H1 (cell line): ENCODE results near the gene ALDH3B1. TPM values are rescaled to one million over a fixed set of nuclear protein-coding genes. Genes with fewer than 3 reads are reported as not detected.

Experiments
- CTCF ChIA-PET: fragments of 300-600 bp; sonication (Branson Sonifier 250); formaldehyde crosslinking; loops from one replicate; lab custom pipeline; 2021; ENCODE audit not compliant: partially characterized antibody; lab: Charles Lee
- POLR2A ChIA-PET: fragments of 300-600 bp; sonication (Branson Sonifier 250); formaldehyde crosslinking; loops from one replicate; lab custom pipeline; 2021; ENCODE audit warnings: inconsistent platforms; ENCODE audit not compliant: partially characterized antibody; lab: Charles Lee
- DNase-seq, 2 experiments: peaks; one replicate each; pipeline versions ENCODE4 v3.0.0 to v3.0.0-alpha.2; 2010 to 2022; ENCODE audit warnings: low spot score in 2 of 2, low read depth in 1 of 2, mixed read lengths in 1 of 2
- FAIRE-seq: peaks from 2 replicates; lab custom pipeline; 2011; peaks lifted over from hg19 to GRCh38; lab: Jason Lieb, UNC
- H2AFZ ChIP-seq: 2 replicates; pipeline ENCODE4 v1.8.1; 2012; ENCODE audit warnings: low read length, inconsistent platforms
- H2AK5ac ChIP-seq: 2 replicates; pipeline ENCODE4 v1.6.1; 2013; ENCODE audit warnings: low read depth, low read length
- H2BK120ac ChIP-seq: replicated peaks from 2 replicates; pipeline ENCODE3; 2013; ENCODE audit warnings: low read depth, low read length, inconsistent platforms
- H2BK12ac ChIP-seq: 2 replicates; pipeline ENCODE4 v1.6.1; 2013; ENCODE audit warnings: low read depth, low read length
- H2BK15ac ChIP-seq: 2 replicates; pipeline ENCODE4 v1.6.1; 2013; ENCODE audit warnings: low read length
- H2BK20ac ChIP-seq: 2 replicates; pipeline ENCODE4 v1.6.1; 2013; ENCODE audit warnings: low read length
- H2BK5ac ChIP-seq: 2 replicates; pipeline ENCODE4 v1.6.1; 2013; ENCODE audit warnings: low read depth, low read length
- H3K14ac ChIP-seq: 2 replicates; pipeline ENCODE4 v1.6.1; 2013; ENCODE audit warnings: inconsistent platforms; ENCODE audit not compliant: insufficient read length
- H3K18ac ChIP-seq: 2 replicates; pipeline ENCODE4 v1.6.1; 2013; ENCODE audit warnings: low read length; ENCODE audit errors: extremely low read depth
- H3K23ac ChIP-seq: 2 replicates; pipeline ENCODE4 v1.6.1; 2013; ENCODE audit warnings: inconsistent platforms; ENCODE audit not compliant: insufficient read length
- H3K23me2 ChIP-seq: 2 replicates; pipeline ENCODE4 v1.6.1; 2013; ENCODE audit warnings: low read depth, low read length
- H3K27ac ChIP-seq: 2 replicates; pipeline ENCODE4 v1.6.1; 2011; ENCODE audit warnings: low read depth, low read length, inconsistent platforms
- H3K27me3 ChIP-seq, 4 experiments: replicated peaks in 1 of 4; 1 replicate in 1 of 4; 2 replicates in 3 of 4; pipeline versions ENCODE4 v1.6.1 to v1.8.1; 2011 to 2013; ENCODE audit warnings: low read length in 3 of 4, mild to moderate bottlenecking in 3 of 4, inconsistent platforms in 2 of 4, mixed read lengths in 2 of 4, moderate library complexity in 1 of 4; ENCODE audit not compliant: control insufficient read depth in 3 of 4, insufficient read depth in 3 of 4; ENCODE audit errors: extremely low read depth in 1 of 4
- H3K36me3 ChIP-seq, 4 experiments: 2 replicates each; pipeline versions ENCODE4 v1.6.1 to v1.8.1; 2011 to 2013; ENCODE audit warnings: mild to moderate bottlenecking in 4 of 4, low read length in 3 of 4, moderate library complexity in 2 of 4, control low read depth in 1 of 4, inconsistent platforms in 1 of 4; ENCODE audit not compliant: insufficient read depth in 4 of 4, control insufficient read depth in 2 of 4
- H3K4ac ChIP-seq: replicated peaks from 2 replicates; pipeline ENCODE3; 2013; ENCODE audit warnings: low read length, low read depth, mixed read lengths, inconsistent platforms; ENCODE audit not compliant: insufficient read length
- H3K4me1 ChIP-seq, 4 experiments: replicated peaks in 1 of 4; 1 replicate in 1 of 4; 2 replicates in 3 of 4; pipeline versions ENCODE4 v1.6.1 to v1.8.1; 2011 to 2013; ENCODE audit warnings: low read length in 3 of 4, inconsistent platforms in 2 of 4, mixed read lengths in 1 of 4; ENCODE audit not compliant: insufficient read depth in 4 of 4, control insufficient read depth in 3 of 4
- H3K4me2 ChIP-seq, 2 experiments: 2 replicates each; pipeline versions ENCODE4 v1.6.1 to v1.8.1; 2011 to 2013; ENCODE audit warnings: low read depth in 2 of 2, low read length in 2 of 2, control low read depth in 1 of 2, inconsistent platforms in 1 of 2, mild to moderate bottlenecking in 1 of 2; ENCODE audit not compliant: insufficient read depth in 1 of 2
- H3K4me3 ChIP-seq, 4 experiments: fragments of 200-600, 300-600 bp in 1 of 4; sonication (generic), shearing (Covaris generic), sonication (Bioruptor Twin) in 1 of 4; 2 replicates each; pipeline versions ENCODE4 v1.5.1 to v1.8.1; 2011 to 2016; ENCODE audit warnings: low read length in 4 of 4, low read depth in 3 of 4, control low read depth in 2 of 4, inconsistent platforms in 2 of 4, mild to moderate bottlenecking in 2 of 4, mixed read lengths in 1 of 4, moderate library complexity in 1 of 4; ENCODE audit not compliant: insufficient read depth in 2 of 4; ENCODE audit errors: extremely low read depth in 1 of 4
- H3K56ac ChIP-seq: replicated peaks from 2 replicates; pipeline ENCODE3; 2013; ENCODE audit warnings: low read depth, mild to moderate bottlenecking, mixed read lengths, low read length, inconsistent platforms; ENCODE audit not compliant: insufficient read length
- H3K79me1 ChIP-seq: 2 replicates; pipeline ENCODE4 v1.6.1; 2013; ENCODE audit warnings: low read depth, low read length, control low read depth
- H3K79me2 ChIP-seq, 2 experiments: 2 replicates each; pipeline versions ENCODE4 v1.6.1 to v1.8.1; 2012 to 2013; ENCODE audit warnings: low read length in 2 of 2, mild to moderate bottlenecking in 2 of 2, inconsistent platforms in 1 of 2; ENCODE audit not compliant: insufficient read depth in 2 of 2, control insufficient read depth in 1 of 2
- H3K9ac ChIP-seq, 4 experiments: replicated peaks in 1 of 4; 1 replicate in 1 of 4; 2 replicates in 3 of 4; pipeline versions ENCODE4 v1.6.1 to v1.8.1; 2011 to 2013; ENCODE audit warnings: low read depth in 3 of 4, low read length in 3 of 4, control low read depth in 2 of 4, mild to moderate bottlenecking in 2 of 4, moderate library complexity in 2 of 4, inconsistent platforms in 1 of 4; ENCODE audit errors: extremely low read depth in 1 of 4
- H3K9me3 ChIP-seq, 2 experiments: 2 replicates each; pipeline versions ENCODE4 v1.6.1 to v1.8.1; 2012 to 2013; ENCODE audit warnings: mild to moderate bottlenecking in 2 of 2, moderate library complexity in 2 of 2, control low read depth in 1 of 2, inconsistent platforms in 1 of 2, low read depth in 1 of 2, low read length in 1 of 2, mixed read lengths in 1 of 2; ENCODE audit not compliant: insufficient read depth in 2 of 2
- H4K20me1 ChIP-seq, 2 experiments: replicated peaks in 1 of 2; 2 replicates each; pipeline versions ENCODE3 to v1.8.1; 2011 to 2013; ENCODE audit warnings: inconsistent platforms in 2 of 2, low read length in 2 of 2, mild to moderate bottlenecking in 1 of 2; ENCODE audit not compliant: insufficient read depth in 2 of 2, control insufficient read depth in 1 of 2
- H4K5ac ChIP-seq: 2 replicates; pipeline ENCODE4 v1.6.1; 2013; ENCODE audit warnings: low read length, low read depth, mixed read lengths, inconsistent platforms; ENCODE audit not compliant: insufficient read length
- H4K8ac ChIP-seq: 2 replicates; pipeline ENCODE4 v1.8.0; 2013; ENCODE audit warnings: mild to moderate bottlenecking, moderate library complexity, low read length, inconsistent platforms; ENCODE audit not compliant: insufficient read depth; ENCODE audit errors: extremely low read depth
- H4K91ac ChIP-seq: replicated peaks from 2 replicates; pipeline ENCODE3; 2013; ENCODE audit warnings: low read length, mixed read lengths, inconsistent platforms; ENCODE audit not compliant: insufficient read length
- CEBPB ChIP-seq: IDR thresholded peaks from 2 replicates; pipeline ENCODE4 v1.6.1; 2012; ENCODE audit warnings: low read depth, low read length
- EP300 ChIP-seq, 2 experiments: IDR thresholded peaks; 1 replicate in 1 of 2; 2 replicates in 1 of 2; pipeline ENCODE4 v1.6.1; 2011 to 2012; ENCODE audit warnings: low read depth in 2 of 2, low read length in 2 of 2, mild to moderate bottlenecking in 2 of 2, borderline replicate concordance in 1 of 2, inconsistent platforms in 1 of 2, moderate library complexity in 1 of 2
- GTF2F1 ChIP-seq: IDR thresholded peaks from 2 replicates; pipeline ENCODE4 v1.6.1; 2012; ENCODE audit warnings: low read depth, low read length, improper control_type of control experiment, borderline replicate concordance
- KDM5A ChIP-seq: fragments of 200-600 bp; IDR thresholded peaks from 2 replicates; pipeline ENCODE4 v1.7.1; 2012; ENCODE audit warnings: mild to moderate bottlenecking, low read length, inconsistent platforms, mixed read lengths
- NRF1 ChIP-seq: IDR thresholded peaks from 2 replicates; pipeline ENCODE4 v1.6.1; 2011; ENCODE audit warnings: mild to moderate bottlenecking, low read depth, low read length, improper control_type of control experiment
- POU5F1 ChIP-seq: IDR thresholded peaks from 2 replicates; pipeline ENCODE4 v1.6.1; 2011; ENCODE audit warnings: low read depth, mild to moderate bottlenecking, low read length, moderate library complexity
- RAD21 ChIP-seq, 2 experiments: IDR thresholded peaks in 1 of 2; conservative IDR thresholded peaks in 1 of 2; 2 replicates each; pipeline ENCODE4 v1.6.1; 2011; ENCODE audit warnings: low read depth in 2 of 2, low read length in 2 of 2, improper control_type of control experiment in 1 of 2, inconsistent platforms in 1 of 2, mild to moderate bottlenecking in 1 of 2, moderate library complexity in 1 of 2
- TCF12 ChIP-seq: IDR thresholded peaks from 2 replicates; pipeline ENCODE4 v1.6.1; 2011; ENCODE audit warnings: low read depth, mild to moderate bottlenecking, low read length
- WGBS, 2 experiments: shearing (Covaris generic) in 1 of 2; methylation state at CpG; one replicate each; pipeline versions ENCODE4 v1.1.6 to v1.1.7; 2013 to 2015; ENCODE audit warnings: low lambda C conversion rate in 2 of 2, mixed read lengths in 2 of 2, inconsistent platforms in 1 of 2, low coverage in 1 of 2, missing lambda C conversion rate in 1 of 2; ENCODE audit not compliant: insufficient replicate concordance in 2 of 2, insufficient coverage in 1 of 2, insufficient read length in 1 of 2; ENCODE audit errors: extremely low coverage in 1 of 2, missing lambda C conversion rate in 1 of 2; 5-methylcytosine and 5-hydroxymethylcytosine counted together
- polyA plus RNA-seq, 7 experiments: library from polyadenylated mRNA; depleted of rRNA in 3 of 7; stranded (reverse) in 5 of 7; unstranded in 2 of 7; fragments of >200 nt in 5 of 7; fragments of 200-250 nt in 2 of 7; gene quantifications; 1 replicate in 5 of 7; 2 replicates in 1 of 7; 4 replicates in 1 of 7; pipeline versions ENCODE4 v1.2.1 to v1.2.3, GENCODE V29; 2011 to 2013; ENCODE audit warnings: missing spikeins in 2 of 7, mixed read lengths in 2 of 7
- total RNA-seq: library from RNA; stranded (reverse); fragmentation: NEBNext Ultra II Directional; extraction: Animal tissue kit (Norgen Biotek cat#: 25700); gene quantifications from 2 replicates; pipeline ENCODE4 v1.2.1, GENCODE V29; 2021
- TF ChIP-seq, protein P1 (sequence below), 3 experiments: IDR thresholded peaks; 1 replicate in 2 of 3; 2 replicates in 1 of 3; pipeline versions ENCODE4 v1.5.1 to v1.6.1; 2011; ENCODE audit warnings: low read length in 3 of 3, mild to moderate bottlenecking in 3 of 3, inconsistent platforms in 2 of 3, low read depth in 1 of 3, moderate library complexity in 1 of 3; ENCODE audit not compliant: insufficient read depth in 1 of 3; ENCODE audit errors: control extremely low read depth in 1 of 3

ALDH3B1 gene
- total and polyA plus RNA-seq, 2 of the 8 experiments (the other 6 are each of a cell fraction or from before 2014, with no cell fraction given): 0.32 to 0.47 TPM

DNA sequence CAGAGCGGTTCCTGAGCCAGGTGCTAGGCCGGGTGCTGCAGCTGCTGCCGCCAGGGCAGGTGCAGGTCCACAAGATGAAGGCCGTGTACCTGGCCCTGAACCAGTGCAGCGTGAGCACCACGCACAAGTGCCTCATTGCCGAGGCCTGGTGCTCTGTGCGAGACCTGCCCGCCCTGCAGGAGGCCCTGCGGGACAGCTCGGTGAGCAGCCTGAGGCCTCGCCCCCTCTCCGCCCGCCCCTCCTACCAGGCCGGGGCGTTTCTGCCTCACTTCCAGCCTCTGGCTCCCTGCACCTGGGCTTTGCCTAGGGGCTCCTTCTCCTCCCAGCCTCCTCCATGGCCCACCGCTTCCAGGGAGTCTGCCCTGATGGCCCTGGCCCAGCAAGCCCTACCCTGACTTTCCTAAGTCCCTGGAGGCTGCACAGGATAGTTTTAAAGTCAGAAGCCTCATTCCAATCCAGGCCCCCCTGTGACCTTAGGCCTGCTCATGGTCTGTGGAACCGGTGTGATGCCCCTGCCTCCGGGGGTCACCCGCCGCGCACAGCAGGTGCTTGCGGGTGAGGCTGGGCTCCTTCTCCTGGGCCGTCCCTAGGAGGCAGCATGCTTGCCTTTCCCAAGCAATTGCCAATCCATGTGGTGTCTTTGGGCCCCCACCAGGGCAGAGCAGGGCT is 34.2 kb downstream of the ALDH3B1 start:
- Histone ChIP-seq H3K23me2 (no peaks in the 10 kb centered on the region; the same call in 1 of the 2 replicates), H3K18ac (no peak overlapping the region; the same call in 1 of the 2 replicates), H4K8ac (no peak overlapping the region; the same call in 1 of the 2 replicates), H3K23ac (no peak overlapping the region), H2BK20ac (no peak overlapping the region), H3K27ac (no peak overlapping the region), H2AK5ac (no peak overlapping the region), H3K36me3 (no peaks in the 10 kb centered on the region), H3K14ac (no peak overlapping the region), H2BK120ac (no peak overlapping the region), H3K56ac (no peak overlapping the region), H3K4me2 (no peak overlapping the region), H2BK15ac (no peak overlapping the region), H3K79me2 (no peaks in the 10 kb centered on the region), H3K9me3 (no peaks in the 10 kb centered on the region), H4K20me1 (peaks cover 0 to 6% of the 10 kb centered on the region in 2 experiments), H3K4me1 (peaks cover 4 to 15% (median 11%) of the 10 kb centered on the region in 4 experiments), H3K9ac (no peak overlapping the region), H2AFZ (no peak overlapping the region), H2BK5ac (no peak overlapping the region), H4K5ac (no peak overlapping the region), H3K27me3 (no peaks in the 10 kb centered on the region), H3K79me1 (no peaks in the 10 kb centered on the region), H2BK12ac (no peak overlapping the region), H3K4ac (no peak overlapping the region), H4K91ac (no peak overlapping the region), H3K4me3 (no peak overlapping the region)
- no peak for DNase-seq
- 89% methylated on average over 16 of the region's 24 CpGs; no CpG with 5 or more reads in 1 of the 2 experiments for WGBS, 2 experiments
- CTCF ChIA-PET: interaction anchor here (1.2 kb wide), 1 partner anchor 8 kb away, joined by 4 read pairs; no protein-coding TSS in a partner anchor
- POLR2A ChIA-PET: interaction anchor here (4.5 to 16.6 kb wide), 2 partner anchors 8 to 12 kb away, joined by 24 to 183 read pairs; partner anchors contain the start of gene NDUFS8
- no peak for FAIRE-seq
- no peak for TF ChIP-seq KDM5A
- TF ChIP-seq RAD21 (IDR thresholded peaks at IDR 0.05 in 1 of 2, conservative IDR thresholded peaks at IDR 0.05 in 1 of 2; ENCODE audit: low read depth in 2 of 2, low read length in 2 of 2): peak in 1 of 2 experiments; percentile 9; a peak in 1 of 4 replicates
- TF ChIP-seq POU5F1: no peak
- TF ChIP-seq EP300 (IDR thresholded peaks at IDR 0.05; ENCODE audit: borderline replicate concordance in 1 of 2, low read depth in 2 of 2, low read length in 2 of 2): no peak
- no peak for TF ChIP-seq TCF12
- TF ChIP-seq, protein P1, sequence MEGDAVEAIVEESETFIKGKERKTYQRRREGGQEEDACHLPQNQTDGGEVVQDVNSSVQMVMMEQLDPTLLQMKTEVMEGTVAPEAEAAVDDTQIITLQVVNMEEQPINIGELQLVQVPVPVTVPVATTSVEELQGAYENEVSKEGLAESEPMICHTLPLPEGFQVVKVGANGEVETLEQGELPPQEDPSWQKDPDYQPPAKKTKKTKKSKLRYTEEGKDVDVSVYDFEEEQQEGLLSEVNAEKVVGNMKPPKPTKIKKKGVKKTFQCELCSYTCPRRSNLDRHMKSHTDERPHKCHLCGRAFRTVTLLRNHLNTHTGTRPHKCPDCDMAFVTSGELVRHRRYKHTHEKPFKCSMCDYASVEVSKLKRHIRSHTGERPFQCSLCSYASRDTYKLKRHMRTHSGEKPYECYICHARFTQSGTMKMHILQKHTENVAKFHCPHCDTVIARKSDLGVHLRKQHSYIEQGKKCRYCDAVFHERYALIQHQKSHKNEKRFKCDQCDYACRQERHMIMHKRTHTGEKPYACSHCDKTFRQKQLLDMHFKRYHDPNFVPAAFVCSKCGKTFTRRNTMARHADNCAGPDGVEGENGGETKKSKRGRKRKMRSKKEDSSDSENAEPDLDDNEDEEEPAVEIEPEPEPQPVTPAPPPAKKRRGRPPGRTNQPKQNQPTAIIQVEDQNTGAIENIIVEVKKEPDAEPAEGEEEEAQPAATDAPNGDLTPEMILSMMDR (IDR thresholded peaks at IDR 0.05; ENCODE audit: control extremely low read depth in 1 of 3, insufficient read depth in 1 of 3, low read depth in 1 of 3, low read length in 3 of 3): peak in 2 of 3 experiments; percentile 13 to 16; a peak in 2 of 4 replicates
- TF ChIP-seq GTF2F1: no peak
- TF ChIP-seq CEBPB: no peak
- no peak for TF ChIP-seq NRF1
